ENCODE results near the gene PSEN1. TPM values are rescaled to one million over a fixed set of nuclear protein-coding genes. Genes with fewer than 3 reads are reported as not detected.

PSEN1 gene
- total RNA-seq, 4 donors from 2014 or later = 39.6 to 77.6 (median 47.4) TPM

- TF ChIP-seq, protein P1, sequence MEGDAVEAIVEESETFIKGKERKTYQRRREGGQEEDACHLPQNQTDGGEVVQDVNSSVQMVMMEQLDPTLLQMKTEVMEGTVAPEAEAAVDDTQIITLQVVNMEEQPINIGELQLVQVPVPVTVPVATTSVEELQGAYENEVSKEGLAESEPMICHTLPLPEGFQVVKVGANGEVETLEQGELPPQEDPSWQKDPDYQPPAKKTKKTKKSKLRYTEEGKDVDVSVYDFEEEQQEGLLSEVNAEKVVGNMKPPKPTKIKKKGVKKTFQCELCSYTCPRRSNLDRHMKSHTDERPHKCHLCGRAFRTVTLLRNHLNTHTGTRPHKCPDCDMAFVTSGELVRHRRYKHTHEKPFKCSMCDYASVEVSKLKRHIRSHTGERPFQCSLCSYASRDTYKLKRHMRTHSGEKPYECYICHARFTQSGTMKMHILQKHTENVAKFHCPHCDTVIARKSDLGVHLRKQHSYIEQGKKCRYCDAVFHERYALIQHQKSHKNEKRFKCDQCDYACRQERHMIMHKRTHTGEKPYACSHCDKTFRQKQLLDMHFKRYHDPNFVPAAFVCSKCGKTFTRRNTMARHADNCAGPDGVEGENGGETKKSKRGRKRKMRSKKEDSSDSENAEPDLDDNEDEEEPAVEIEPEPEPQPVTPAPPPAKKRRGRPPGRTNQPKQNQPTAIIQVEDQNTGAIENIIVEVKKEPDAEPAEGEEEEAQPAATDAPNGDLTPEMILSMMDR (IDR thresholded peaks at IDR 0.05) = no peak
- TF ChIP-seq POLR2A (IDR thresholded peaks at IDR 0.05) (no peak), EP300 (IDR thresholded peaks at IDR 0.05) (no peak)
These were observed 108.4 kb downstream of the PSEN1 start for GRCh38 chr14:73244541-73245290.

GRCh38 chr14:73245480-73246325, 109.4 kb downstream of the PSEN1 start:
- peak overlapping the region in 3 of 4 donors; percentile 62 to 71 (median 64) for H3K27ac ChIP-seq
- no peak for DNase-seq (ENCODE audit: low spot score in 2 of 2)
- WGBS, 2 donors = 21 to 30% methylated on average over 20 to 30 of the region's 64 CpGs

More at GRCh38 chr14:73244541-73245290, 108.4 kb downstream of the PSEN1 start:
- H3K36me3 ChIP-seq = peaks cover 0 to 1% (median 0%) of the 10 kb centered on the region in 3 donors
- no peaks in the 10 kb centered on the region for H3K9me3 ChIP-seq
- H3K27me3 ChIP-seq = peaks cover 0 to 3% of the 10 kb centered on the region in 2 donors
- WGBS, 2 donors = 74 to 79% methylated on average over 11 to 12 of the region's 14 CpGs
- peak overlapping the region; percentile 42 to 60 (median 51) for H3K4me3 ChIP-seq
- DNase-seq (ENCODE audit: low spot score in 2 of 2) = no peak
- no peak overlapping the region for H3K27ac ChIP-seq
- H3K4me1 ChIP-seq = peaks cover 0 to 69% (median 41%) of the 10 kb centered on the region in 4 donors

GRCh38 chr14:73246387-73247150, 110.3 kb downstream of the PSEN1 start:
- 67 to 68% methylated on average over 18 of the region's 18 CpGs for whole genome bisulfite sequencing, 2 donors
- no peaks in the 10 kb centered on the region for H3K27me3 ChIP-seq
- H3K4me3 ChIP-seq = peak overlapping the region; percentile 42 to 60 (median 51)
- peak overlapping the region in 3 of 4 donors; percentile 62 to 71 (median 64) for H3K27ac ChIP-seq
- TF ChIP-seq POLR2A (IDR thresholded peaks at IDR 0.05) = no peak
- TF ChIP-seq EP300 (IDR thresholded peaks at IDR 0.05) = no peak
- TF ChIP-seq, protein P1 (IDR thresholded peaks at IDR 0.05) = no peak
- peaks cover 0 to 50% (median 26%) of the 10 kb centered on the region in 4 donors for H3K4me1 ChIP-seq
- no peak for DNase-seq (ENCODE audit: low spot score in 2 of 2)
- H3K36me3 ChIP-seq = peaks cover 0 to 20% (median 0%) of the 10 kb centered on the region in 3 donors
- H3K9me3 ChIP-seq = no peaks in the 10 kb centered on the region

More at GRCh38 chr14:73245480-73246325, 109.4 kb downstream of the PSEN1 start:
- peaks cover 0 to 59% (median 33%) of the 10 kb centered on the region in 4 donors for H3K4me1 ChIP-seq
- no peaks in the 10 kb centered on the region for H3K9me3 ChIP-seq
- peak overlapping the region; percentile 42 to 60 (median 51) for H3K4me3 ChIP-seq
- no peaks in the 10 kb centered on the region for H3K27me3 ChIP-seq
- peaks cover 0 to 11% (median 0%) of the 10 kb centered on the region in 3 donors for H3K36me3 ChIP-seq
- TF ChIP-seq EP300 (IDR thresholded peaks at IDR 0.05) (peak in 1 of 2 donors; percentile 34), POLR2A (IDR thresholded peaks at IDR 0.05) (no peak)

GRCh38 chr14:73248108-73248868, 112.0 kb downstream of the PSEN1 start:
- 62 to 65% methylated on average over 7 to 8 of the region's 9 CpGs for WGBS, 2 donors
- Histone ChIP-seq H3K27ac (peak overlapping the region in 1 of 4 donors; percentile 36), H3K36me3 (peaks cover 0 to 37% (median 0%) of the 10 kb centered on the region in 3 donors), H3K9me3 (no peaks in the 10 kb centered on the region), H3K27me3 (no peaks in the 10 kb centered on the region), H3K4me3 (no peak overlapping the region), H3K4me1 (peaks cover 0 to 33% (median 12%) of the 10 kb centered on the region in 4 donors)
- no peak for DNase-seq (ENCODE audit: low spot score in 2 of 2)
- TF ChIP-seq POLR2A (IDR thresholded peaks at IDR 0.05) = no peak
- no peak for TF ChIP-seq EP300 (IDR thresholded peaks at IDR 0.05)
- TF ChIP-seq, protein P1 (IDR thresholded peaks at IDR 0.05) = no peak

Data from tibial nerve (tissue), 4 donors.